Amygdala (tissue), 56 donors: ENCODE results near the gene C14orf39.
"Not testable (repeated sequence)": the region's sequence is repeated elsewhere in the genome, so short reads cannot be mapped to it uniquely, and the experiment has no call there.

ENCODE experiments used
- DNase-seq, 56 donors: peaks; one replicate each; lab custom pipeline; 2025; lab: John Stamatoyannopoulos, UW

Gene C14orf39

DNA sequence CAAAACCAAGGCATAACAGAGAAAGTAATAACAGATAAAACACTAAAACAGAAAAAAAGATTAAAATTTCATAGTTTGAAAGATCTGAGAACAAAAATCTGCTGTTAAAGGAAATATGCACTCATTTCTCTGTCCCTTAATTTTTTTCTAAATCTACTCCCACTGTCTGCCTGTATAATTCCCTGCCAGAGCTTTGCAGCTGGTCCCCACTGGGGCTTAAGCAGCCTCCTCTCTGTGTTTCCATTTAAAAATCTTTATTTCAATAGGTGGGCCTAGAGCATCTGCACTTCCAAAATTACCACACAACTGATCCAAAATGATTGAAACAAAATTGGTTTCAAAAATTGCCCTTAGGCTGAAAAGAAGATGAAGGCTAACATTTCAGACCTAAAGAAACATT, 16.7 kb upstream of the C14orf39 start:
- DNase-seq: no peak

DNA sequence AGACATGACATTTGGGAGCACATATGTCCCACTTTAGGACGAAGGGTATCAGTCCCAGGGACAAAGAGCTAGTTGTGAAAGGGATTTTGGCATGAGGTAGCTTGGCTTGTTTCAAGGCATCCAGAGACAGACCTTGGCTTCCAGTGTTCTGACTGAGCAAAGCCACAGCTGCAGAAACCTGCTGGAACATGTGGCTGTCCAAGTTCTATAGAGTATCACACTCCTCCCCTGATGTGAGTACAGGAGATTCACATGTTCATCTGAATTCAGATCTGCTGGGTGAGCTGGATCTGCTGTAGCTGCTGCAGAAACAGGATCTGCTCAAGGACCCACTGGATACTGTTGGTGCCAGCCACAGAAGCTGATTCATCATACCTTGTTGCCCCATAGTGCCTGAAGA, 10.1 kb upstream of the C14orf39 start:
- DNase-seq: no peak

DNA sequence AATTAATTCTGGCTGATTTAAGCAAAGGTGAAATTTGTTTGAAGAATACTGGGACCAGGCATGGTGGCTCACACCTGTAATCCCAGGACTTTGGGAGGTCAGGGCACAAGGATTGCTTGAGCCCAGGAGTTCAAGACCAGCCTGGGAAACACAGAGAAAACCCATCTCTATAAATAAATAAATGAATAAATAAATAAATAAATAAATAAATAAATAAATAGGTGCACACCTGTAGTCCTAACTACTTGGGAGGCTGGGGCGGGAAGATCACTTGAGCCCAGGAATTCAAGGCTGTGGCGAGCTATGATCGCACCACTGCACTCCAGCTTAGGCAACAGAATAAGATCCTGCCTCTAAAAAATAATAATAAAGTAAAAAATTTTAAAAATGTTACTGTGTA, 4.4 kb upstream of the C14orf39 start:
- DNase-seq: no peak

DNA sequence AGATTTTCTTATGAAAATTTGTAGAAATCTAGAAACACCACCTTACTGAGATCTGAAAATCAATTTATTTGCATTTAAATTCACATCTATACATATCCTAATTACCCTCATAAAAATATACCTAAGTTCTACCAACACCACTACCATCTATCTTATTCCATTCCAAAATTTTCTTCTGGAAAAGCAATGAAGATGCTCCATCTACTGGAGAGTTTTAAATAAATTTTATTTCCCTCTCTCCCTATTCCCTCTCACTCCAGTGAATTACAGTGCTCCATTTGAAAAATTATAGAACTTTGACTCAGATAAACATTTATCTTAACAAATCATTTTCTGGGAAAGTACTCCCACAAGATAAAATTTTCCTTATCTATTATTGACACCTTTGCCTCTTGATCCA, 2.3 kb upstream of the C14orf39 start:
- DNase-seq: no peak

DNA sequence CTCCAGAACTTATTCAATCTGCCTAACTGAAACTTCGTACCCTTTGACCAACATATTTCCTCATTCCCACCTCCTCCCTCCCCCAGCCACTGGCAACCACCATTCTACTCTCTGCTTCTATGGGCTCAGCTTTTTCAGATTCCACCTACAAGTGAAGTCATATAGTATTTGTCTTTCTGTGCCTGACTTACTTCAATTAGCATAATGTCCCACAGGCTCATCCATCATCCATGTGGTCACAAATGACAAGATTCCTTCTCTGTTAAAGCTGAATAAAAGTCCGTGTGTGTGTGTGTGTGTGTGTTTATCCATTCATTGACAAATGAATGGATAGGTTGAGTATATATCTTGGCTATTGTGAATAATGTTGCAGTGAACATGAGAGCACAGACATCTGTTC, 1.3 kb upstream of the C14orf39 start:
- no peak for DNase-seq

- DNase-seq: no peak
Observed at GRCh38 chr14:60485057-60485597, 736 bp downstream of the C14orf39 start.

DNA sequence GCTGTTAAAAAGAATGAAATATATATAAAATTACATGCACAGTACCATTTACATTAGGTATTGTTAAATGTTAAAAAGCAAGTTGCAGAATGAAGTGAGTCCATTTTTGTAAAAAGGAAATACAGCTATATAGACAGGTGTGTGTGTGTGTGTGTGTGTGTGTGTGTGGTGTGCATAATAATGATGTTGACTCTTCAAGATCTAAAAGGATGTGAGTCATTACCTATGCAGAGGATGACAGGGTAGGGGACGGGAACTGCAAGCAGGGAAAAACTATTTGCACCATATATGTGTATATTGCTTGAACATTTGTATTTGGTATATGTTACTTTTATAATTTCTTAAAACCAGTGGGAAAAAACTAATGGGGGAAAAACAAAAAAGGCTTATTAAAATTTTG, 3.1 kb downstream of the C14orf39 start:
- no peak for DNase-seq

DNA sequence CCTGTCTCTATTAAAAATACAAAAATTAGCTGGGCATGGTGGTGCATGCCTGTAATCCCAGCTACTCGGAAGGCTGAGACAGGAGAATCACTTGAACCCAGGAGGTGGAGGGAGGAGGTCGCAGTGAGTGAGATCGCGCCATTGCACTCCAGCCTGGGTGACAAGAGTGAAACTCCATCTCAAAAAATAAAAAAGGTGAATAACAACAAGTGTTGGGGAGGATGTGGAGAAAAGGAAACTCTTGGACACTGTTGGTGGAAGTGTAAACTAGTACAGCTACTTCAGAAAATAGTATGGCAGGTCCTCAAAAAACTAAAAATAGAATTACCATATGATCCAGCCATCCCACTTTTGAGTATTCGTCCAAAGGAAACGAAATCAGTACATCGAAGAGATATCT, 5.6 kb downstream of the C14orf39 start:
- not testable (repeated sequence) for DNase-seq

GRCh38 chr14:60455875-60456274, 30.0 kb downstream of the C14orf39 start:
- no peak for DNase-seq

DNA sequence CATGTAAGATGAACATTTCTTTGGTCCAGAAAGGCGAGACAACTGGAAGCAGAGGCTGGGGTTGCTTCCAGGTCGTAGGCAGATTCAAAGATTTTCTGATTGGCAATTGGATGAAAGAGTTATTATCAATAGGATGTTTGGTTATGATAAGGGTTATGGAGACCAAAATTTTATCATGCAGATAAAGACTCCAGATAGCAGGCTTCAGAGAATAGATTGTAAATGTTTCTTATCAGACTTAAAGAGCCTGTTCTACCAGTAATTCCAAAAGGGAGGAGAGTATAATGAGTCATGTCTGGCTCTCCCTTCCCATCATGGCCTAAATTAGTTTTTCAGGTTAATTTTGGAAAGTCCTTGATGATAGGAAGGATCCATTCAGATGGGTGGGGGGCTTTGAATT, 55.6 kb downstream of the C14orf39 start:
- DNase-seq: no peak

DNA sequence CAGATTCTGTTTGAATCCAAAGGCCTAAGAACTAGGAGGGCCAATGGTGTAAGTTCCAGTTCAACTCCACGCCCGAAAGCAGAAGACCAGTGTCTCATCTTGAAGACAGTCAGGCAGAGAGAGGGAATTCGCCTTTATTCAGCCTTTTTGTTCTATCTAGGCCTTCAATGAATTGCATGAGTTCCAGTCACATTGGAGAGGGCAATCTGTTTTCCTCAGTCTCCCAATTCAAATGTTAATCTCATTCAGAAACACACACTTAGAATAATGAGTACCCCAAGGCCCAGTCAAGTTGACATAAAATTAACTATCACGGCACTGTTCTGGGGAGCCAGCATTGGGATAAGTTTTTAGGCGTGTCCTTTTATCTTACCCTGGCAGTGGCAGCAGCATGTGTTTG, 65.8 kb downstream of the C14orf39 start:
- DNase-seq: no peak

DNA sequence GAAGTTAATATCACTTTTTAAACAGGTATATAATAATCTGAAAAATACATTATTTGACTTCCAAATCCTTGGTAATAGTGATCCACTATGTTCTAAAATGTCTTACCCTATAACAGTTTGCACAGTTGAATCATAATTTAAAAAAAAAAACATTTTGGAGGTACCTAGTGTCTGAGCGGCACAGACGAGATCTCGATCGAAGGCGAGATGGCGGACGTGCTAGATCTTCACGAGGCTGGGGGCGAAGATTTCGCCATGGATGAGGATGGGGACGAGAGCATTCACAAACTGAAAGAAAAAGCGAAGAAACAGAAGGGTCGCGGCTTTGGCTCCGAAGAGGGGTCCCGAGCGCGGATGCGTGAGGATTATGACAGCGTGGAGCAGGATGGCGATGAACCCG, 88.3 kb downstream of the C14orf39 start:
- DNase-seq: not testable (repeated sequence)

DNA sequence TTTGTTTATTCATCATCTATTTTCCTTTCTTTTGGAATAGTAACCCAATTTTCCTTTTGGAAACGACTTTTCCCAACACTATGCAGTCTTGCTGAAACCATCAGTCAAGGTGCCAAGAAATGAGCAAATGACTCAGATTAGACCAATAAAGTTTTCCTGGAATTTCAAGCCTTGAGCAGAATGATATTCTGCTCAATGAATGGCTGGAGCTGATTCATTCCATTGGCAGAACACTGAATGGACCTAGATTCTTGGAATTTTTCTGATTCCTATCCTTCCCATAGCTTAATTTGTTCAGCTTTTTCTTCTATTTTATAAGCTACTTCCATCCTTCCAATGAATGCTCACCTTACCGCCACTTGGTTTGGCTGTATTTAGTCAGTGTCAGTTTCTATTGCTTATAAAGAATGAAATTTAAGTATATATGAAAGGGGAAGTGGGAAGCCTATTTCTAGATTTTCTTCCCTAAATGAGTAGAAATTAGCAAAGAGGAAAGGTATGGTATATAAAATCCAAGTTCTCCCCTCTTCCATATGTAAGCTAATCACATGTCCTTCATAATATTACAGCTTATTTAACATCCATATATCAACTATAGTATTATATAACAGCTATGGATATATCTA, 89.0 kb downstream of the C14orf39 start:
- DNase-seq: no peak
